Activated CD8-positive, alpha-beta T cell treated with anti-CD3 and anti-CD28 coated beads, Interleukin-2, amount 10 ng/mL, durations not matched to agents 7 days and 5 days (primary cell): Measurements from ENCODE around the gene SNAP91. TPM values are rescaled to one million over a fixed set of nuclear protein-coding genes. Genes with fewer than 3 reads are reported as not detected.

Experiments used
- ATAC-seq: fragments of 150-1000 bp; cut with Tn5 transposase; one replicate; pipeline ENCODE4 v1.10.0; 2021; ENCODE audit warnings: moderate library complexity
- CTCF ChIA-PET: fragments of 350-600 bp; sonication (Branson Sonifier 250); formaldehyde crosslinking; loops from one replicate; lab custom pipeline; 2021; ENCODE audit warnings: antibody characterized with exemption; lab: Charles Lee
- POLR2A ChIA-PET: fragments of 350-600 bp; sonication (Branson Sonifier 250); formaldehyde crosslinking; loops from one replicate; lab custom pipeline; 2021; ENCODE audit warnings: antibody characterized with exemption; lab: Charles Lee
- DNase-seq: peaks from one replicate; pipeline ENCODE4 v3.0.0-alpha.2; 2020
- H3K27ac Mint-ChIP-seq: one replicate; pipeline ENCODE4 v1.8.0; 2021; ENCODE audit warnings: mild to moderate bottlenecking, mixed read lengths
- H3K27me3 Mint-ChIP-seq: one replicate; pipeline ENCODE4 v1.8.0; 2021; ENCODE audit warnings: low read depth, mixed read lengths
- H3K36me3 Mint-ChIP-seq: one replicate; pipeline ENCODE4 v1.8.0; 2021; ENCODE audit warnings: low read depth, mixed read lengths
- H3K4me1 Mint-ChIP-seq: one replicate; pipeline ENCODE4 v1.8.0; 2021; ENCODE audit warnings: low read depth, mixed read lengths
- H3K4me3 Mint-ChIP-seq: one replicate; pipeline ENCODE4 v1.8.0; 2021; ENCODE audit warnings: mild to moderate bottlenecking, mixed read lengths
- H3K9me3 Mint-ChIP-seq: one replicate; pipeline ENCODE4 v1.8.0; 2022; ENCODE audit warnings: mixed read lengths; ENCODE audit not compliant: insufficient read depth
- total RNA-seq, 2 experiments: library from RNA; stranded (reverse); gene quantifications; one replicate each; pipeline ENCODE4 v1.2.3, GENCODE V29; 2021

The SNAP91 gene
- total RNA-seq, 2 experiments from 2014 or later: not detected

GRCh38 chr6:83615025-83615999, 93.6 kb downstream of the SNAP91 start:
- Mint-ChIP-seq H3K27ac (no peak overlapping the region), H3K36me3 (no peaks in the 10 kb centered on the region), H3K4me1 (no peaks in the 10 kb centered on the region), H3K9me3 (no peaks in the 10 kb centered on the region), H3K4me3 (no peak overlapping the region), H3K27me3 (no peaks in the 10 kb centered on the region)
- no peak for ATAC-seq
- ChIA-PET CTCF (interaction anchor here (0.7 to 1.3 kb wide), 6 partner anchors 13 to 1708 kb away, joined by 3 to 5 read pairs (median 4); no protein-coding TSS in a partner anchor), POLR2A (no interaction called here)
- DNase-seq: no peak

- no peaks in the 10 kb centered on the region for H3K9me3 Mint-ChIP-seq
- no peak overlapping the region for H3K4me3 Mint-ChIP-seq
- H3K27me3 Mint-ChIP-seq: no peaks in the 10 kb centered on the region
- ChIA-PET POLR2A (no interaction called here), CTCF (no interaction called here)
- H3K4me1 Mint-ChIP-seq: no peaks in the 10 kb centered on the region
- DNase-seq: no peak
- H3K27ac Mint-ChIP-seq: no peak overlapping the region
- no peaks in the 10 kb centered on the region for H3K36me3 Mint-ChIP-seq
- ATAC-seq: no peak
Observed at GRCh38 chr6:83613378-83613777, 95.5 kb downstream of the SNAP91 start.

- Mint-ChIP-seq H3K4me1 (no peaks in the 10 kb centered on the region), H3K36me3 (no peaks in the 10 kb centered on the region), H3K4me3 (no peak overlapping the region), H3K9me3 (no peaks in the 10 kb centered on the region), H3K27me3 (no peaks in the 10 kb centered on the region), H3K27ac (no peak overlapping the region)
- POLR2A ChIA-PET: no interaction called here
- ATAC-seq: no peak
- no peak for DNase-seq
- CTCF ChIA-PET: no interaction called here
Observed at GRCh38 chr6:83609248-83609647, 99.7 kb downstream of the SNAP91 start.

- Mint-ChIP-seq H3K27me3 (peaks cover 3% of the 10 kb centered on the region), H3K36me3 (no peaks in the 10 kb centered on the region), H3K4me1 (no peaks in the 10 kb centered on the region), H3K4me3 (no peak overlapping the region), H3K9me3 (no peaks in the 10 kb centered on the region), H3K27ac (no peak overlapping the region)
- DNase-seq (no peak), ATAC-seq (no peak)
- CTCF ChIA-PET: no interaction called here
- POLR2A ChIA-PET: no interaction called here
Observed at GRCh38 chr6:83605517-83605916, 103.4 kb downstream of the SNAP91 start.

- POLR2A ChIA-PET: no interaction called here
- ATAC-seq: no peak
- no peaks in the 10 kb centered on the region for H3K9me3 Mint-ChIP-seq
- H3K36me3 Mint-ChIP-seq: no peaks in the 10 kb centered on the region
- H3K4me1 Mint-ChIP-seq: no peaks in the 10 kb centered on the region
- DNase-seq: no peak
- CTCF ChIA-PET: interaction anchor here (1.1 kb wide), 1 partner anchor 10 kb away, joined by 4 read pairs; no protein-coding TSS in a partner anchor
- H3K27me3 Mint-ChIP-seq: peaks cover 3% of the 10 kb centered on the region
- H3K4me3 Mint-ChIP-seq: no peak overlapping the region
- no peak overlapping the region for H3K27ac Mint-ChIP-seq
Observed at GRCh38 chr6:83603551-83603950, 105.3 kb downstream of the SNAP91 start.

GRCh38 chr6:83601119-83601518, 107.8 kb downstream of the SNAP91 start:
- no peak for ATAC-seq
- ChIA-PET CTCF (no interaction called here), POLR2A (no interaction called here)
- Mint-ChIP-seq H3K9me3 (no peaks in the 10 kb centered on the region), H3K36me3 (no peaks in the 10 kb centered on the region), H3K4me1 (no peaks in the 10 kb centered on the region), H3K4me3 (no peak overlapping the region), H3K27me3 (peaks cover 3% of the 10 kb centered on the region), H3K27ac (no peak overlapping the region)
- no peak for DNase-seq

- CTCF ChIA-PET: no interaction called here
- DNase-seq (no peak), ATAC-seq (no peak)
- Mint-ChIP-seq H3K27me3 (peaks cover 3% of the 10 kb centered on the region), H3K36me3 (no peaks in the 10 kb centered on the region), H3K4me3 (no peak overlapping the region), H3K4me1 (no peaks in the 10 kb centered on the region), H3K27ac (no peak overlapping the region), H3K9me3 (no peaks in the 10 kb centered on the region)
- POLR2A ChIA-PET: no interaction called here
Observed at GRCh38 chr6:83600459-83600858, 108.4 kb downstream of the SNAP91 start.

GRCh38 chr6:83597511-83597910, 111.4 kb downstream of the SNAP91 start:
- peaks cover 3% of the 10 kb centered on the region for H3K27me3 Mint-ChIP-seq
- no peak for ATAC-seq
- no peaks in the 10 kb centered on the region for H3K9me3 Mint-ChIP-seq
- no peaks in the 10 kb centered on the region for H3K4me1 Mint-ChIP-seq
- no peak for DNase-seq
- no peak overlapping the region for H3K27ac Mint-ChIP-seq
- CTCF ChIA-PET: no interaction called here
- POLR2A ChIA-PET: no interaction called here
- no peaks in the 10 kb centered on the region for H3K36me3 Mint-ChIP-seq
- no peak overlapping the region for H3K4me3 Mint-ChIP-seq

GRCh38 chr6:83597051-83597450, 111.8 kb downstream of the SNAP91 start:
- Mint-ChIP-seq H3K27ac (no peak overlapping the region), H3K36me3 (no peaks in the 10 kb centered on the region), H3K9me3 (no peaks in the 10 kb centered on the region), H3K4me3 (no peak overlapping the region), H3K4me1 (no peaks in the 10 kb centered on the region), H3K27me3 (peaks cover 3% of the 10 kb centered on the region)
- ChIA-PET CTCF (no interaction called here), POLR2A (no interaction called here)
- DNase-seq: no peak
- no peak for ATAC-seq

- Mint-ChIP-seq H3K4me3 (no peak overlapping the region), H3K27me3 (no peaks in the 10 kb centered on the region), H3K4me1 (no peaks in the 10 kb centered on the region), H3K9me3 (no peaks in the 10 kb centered on the region), H3K27ac (no peak overlapping the region), H3K36me3 (no peaks in the 10 kb centered on the region)
- ATAC-seq: no peak
- ChIA-PET CTCF (no interaction called here), POLR2A (no interaction called here)
- no peak for DNase-seq
Observed at GRCh38 chr6:83594941-83595340, 114.0 kb downstream of the SNAP91 start.

- CTCF ChIA-PET: interaction anchor here (1.3 kb wide), 1 partner anchor 10 kb away, joined by 4 read pairs; no protein-coding TSS in a partner anchor
- POLR2A ChIA-PET: no interaction called here
- no peaks in the 10 kb centered on the region for H3K4me1 Mint-ChIP-seq
- no peak overlapping the region for H3K27ac Mint-ChIP-seq
- ATAC-seq: no peak
- no peaks in the 10 kb centered on the region for H3K27me3 Mint-ChIP-seq
- H3K36me3 Mint-ChIP-seq: no peaks in the 10 kb centered on the region
- no peaks in the 10 kb centered on the region for H3K9me3 Mint-ChIP-seq
- H3K4me3 Mint-ChIP-seq: no peak overlapping the region
- no peak for DNase-seq
Observed at GRCh38 chr6:83593395-83593785, 115.5 kb downstream of the SNAP91 start.

GRCh38 chr6:83592770-83593394, 116.0 kb downstream of the SNAP91 start:
- Mint-ChIP-seq H3K4me3 (no peak overlapping the region), H3K36me3 (no peaks in the 10 kb centered on the region), H3K9me3 (no peaks in the 10 kb centered on the region), H3K4me1 (no peaks in the 10 kb centered on the region), H3K27ac (no peak overlapping the region), H3K27me3 (no peaks in the 10 kb centered on the region)
- DNase-seq (no peak), ATAC-seq (no peak)
- ChIA-PET CTCF (interaction anchor here (1.3 kb wide), 1 partner anchor 10 kb away, joined by 4 read pairs; no protein-coding TSS in a partner anchor), POLR2A (no interaction called here)
